ENCODE data around the gene INPP5E.

Gene INPP5E

GRCh38 chr9:136400038-136400834 lies 39.4 kb downstream of the INPP5E start, which contains the start of gene SNAPC4:
Gene SNAPC4 (minus strand): TSS chr9:136400170. CDS start chr9:136398428, 1,742 bp downstream.
- no peaks in the 10 kb centered on the region for H3K9me2 ChIP-seq (ENCODE audit: low read depth, low read length)
- H2AFZ ChIP-seq (ENCODE audit: low read length): no peak within 1 kb of the TSS
- peak within 1 kb of the TSS; percentile 96 for H3K9ac ChIP-seq (ENCODE audit: low read length)
- no peaks in the 10 kb centered on the region for H3K27me3 ChIP-seq (ENCODE audit: insufficient read depth, low read length)
- no peaks in the 10 kb centered on the region for H4K20me1 ChIP-seq (ENCODE audit: insufficient read depth, low read length)
- H3K9me3 ChIP-seq (ENCODE audit: low read length): no peaks in the 10 kb centered on the region
- H3K36me3 ChIP-seq (ENCODE audit: insufficient read depth, low read length): peaks cover 67% of the 10 kb centered on the region
- no peak within 1 kb of the TSS for H3K27ac ChIP-seq (ENCODE audit: low read depth, low read length, poor library complexity, severe bottlenecking)
- H3K4me3 ChIP-seq (ENCODE audit: low read depth, low read length, poor library complexity, severe bottlenecking): peak within 1 kb of the TSS; percentile 99
- peak within 1 kb of the TSS; percentile 99 for H3K4me2 ChIP-seq (ENCODE audit: low read length)
- H3F3A ChIP-seq (ENCODE audit: insufficient read depth, low read length): no peaks in the 10 kb centered on the region
- H3K4me1 ChIP-seq (ENCODE audit: insufficient read depth, low read length, severe bottlenecking): peaks cover 20% of the 10 kb centered on the region
- H3K79me2 ChIP-seq (ENCODE audit: insufficient read depth, low read length): peaks cover 18% of the 10 kb centered on the region
- TF ChIP-seq CTCF (IDR thresholded peaks at IDR 0.05; ENCODE audit: low read length): peak; percentile 88
- no peak for TF ChIP-seq EZH2 (IDR thresholded peaks at IDR 0.05; ENCODE audit: borderline replicate concordance, low read length)

- Histone ChIP-seq H3K9me2 (ENCODE audit: low read depth, low read length) (no peaks in the 10 kb centered on the region), H3K9me3 (ENCODE audit: low read length) (no peaks in the 10 kb centered on the region), H3K4me3 (ENCODE audit: low read depth, low read length, poor library complexity, severe bottlenecking) (peak overlapping the region; percentile 99), H4K20me1 (ENCODE audit: insufficient read depth, low read length) (no peaks in the 10 kb centered on the region), H3F3A (ENCODE audit: insufficient read depth, low read length) (no peaks in the 10 kb centered on the region), H3K36me3 (ENCODE audit: insufficient read depth, low read length) (peaks cover 67% of the 10 kb centered on the region), H3K4me2 (ENCODE audit: low read length) (peak overlapping the region; percentile 99), H3K27me3 (ENCODE audit: insufficient read depth, low read length) (no peaks in the 10 kb centered on the region), H3K4me1 (ENCODE audit: insufficient read depth, low read length, severe bottlenecking) (peaks cover 20% of the 10 kb centered on the region), H3K79me2 (ENCODE audit: insufficient read depth, low read length) (peaks cover 18% of the 10 kb centered on the region), H3K9ac (ENCODE audit: low read length) (peak overlapping the region; percentile 96), H3K27ac (ENCODE audit: low read depth, low read length, poor library complexity, severe bottlenecking) (no peak overlapping the region), H2AFZ (ENCODE audit: low read length) (no peak overlapping the region)
- TF ChIP-seq EZH2 (IDR thresholded peaks at IDR 0.05; ENCODE audit: borderline replicate concordance, low read length) (no peak), CTCF (IDR thresholded peaks at IDR 0.05; ENCODE audit: low read length) (no peak)
These were observed 40.2 kb downstream of the INPP5E start for GRCh38 chr9:136399176-136400037.

- TF ChIP-seq EZH2 (IDR thresholded peaks at IDR 0.05; ENCODE audit: borderline replicate concordance, low read length) (no peak), CTCF (IDR thresholded peaks at IDR 0.05; ENCODE audit: low read length) (no peak)
- Histone ChIP-seq H2AFZ (ENCODE audit: low read length) (no peak overlapping the region), H3K4me3 (ENCODE audit: low read depth, low read length, poor library complexity, severe bottlenecking) (peak overlapping the region; percentile 99), H3K27ac (ENCODE audit: low read depth, low read length, poor library complexity, severe bottlenecking) (no peak overlapping the region), H3K4me2 (ENCODE audit: low read length) (peak overlapping the region; percentile 99), H4K20me1 (ENCODE audit: insufficient read depth, low read length) (no peaks in the 10 kb centered on the region), H3F3A (ENCODE audit: insufficient read depth, low read length) (no peaks in the 10 kb centered on the region), H3K79me2 (ENCODE audit: insufficient read depth, low read length) (peaks cover 18% of the 10 kb centered on the region), H3K36me3 (ENCODE audit: insufficient read depth, low read length) (peaks cover 67% of the 10 kb centered on the region), H3K4me1 (ENCODE audit: insufficient read depth, low read length, severe bottlenecking) (peaks cover 20% of the 10 kb centered on the region), H3K27me3 (ENCODE audit: insufficient read depth, low read length) (no peaks in the 10 kb centered on the region), H3K9ac (ENCODE audit: low read length) (peak overlapping the region; percentile 96; the same call in 1 of the 2 replicates), H3K9me2 (ENCODE audit: low read depth, low read length) (no peaks in the 10 kb centered on the region), H3K9me3 (ENCODE audit: low read length) (no peaks in the 10 kb centered on the region)
These were observed 41.4 kb downstream of the INPP5E start for GRCh38 chr9:136398286-136398685.
